Skeletal muscle satellite cell (primary cell): Measurements from ENCODE around the gene PPFIBP1.
A peak's percentile ranks its signal among the peaks of the same experiment; 100 is the strongest.
"Not testable (repeated sequence)": the region's sequence is repeated elsewhere in the genome, so short reads cannot be mapped to it uniquely, and the experiment has no call there.

Experiments
- H3K27me3 ChIP-seq: 2 replicates; pipeline ENCODE4 v1.7.0; 2013; ENCODE audit warnings: low read length; ENCODE audit not compliant: control insufficient read depth, insufficient read depth
- H3K36me3 ChIP-seq: 2 replicates; pipeline ENCODE4 v1.7.0; 2013; ENCODE audit warnings: mild to moderate bottlenecking, control low read depth, low read length; ENCODE audit not compliant: insufficient read depth
- H3K4me1 ChIP-seq: 2 replicates; pipeline ENCODE4 v1.7.0; 2013; ENCODE audit warnings: low read length; ENCODE audit not compliant: control insufficient read depth, insufficient read depth
- H3K4me2 ChIP-seq: 2 replicates; pipeline ENCODE4 v1.7.0; 2013; ENCODE audit warnings: mild to moderate bottlenecking, low read length
- H3K4me3 ChIP-seq: 2 replicates; pipeline ENCODE4 v1.7.0; 2013; ENCODE audit warnings: low read length
- H3K9ac ChIP-seq: 2 replicates; pipeline ENCODE4 v1.7.0; 2013; ENCODE audit warnings: mild to moderate bottlenecking, low read depth, low read length, moderate library complexity
- H3K9me3 ChIP-seq: replicated peaks from 2 replicates; pipeline ENCODE4 v1.7.0; 2013; ENCODE audit warnings: mild to moderate bottlenecking, control low read depth, low read length

PPFIBP1 gene

DNA sequence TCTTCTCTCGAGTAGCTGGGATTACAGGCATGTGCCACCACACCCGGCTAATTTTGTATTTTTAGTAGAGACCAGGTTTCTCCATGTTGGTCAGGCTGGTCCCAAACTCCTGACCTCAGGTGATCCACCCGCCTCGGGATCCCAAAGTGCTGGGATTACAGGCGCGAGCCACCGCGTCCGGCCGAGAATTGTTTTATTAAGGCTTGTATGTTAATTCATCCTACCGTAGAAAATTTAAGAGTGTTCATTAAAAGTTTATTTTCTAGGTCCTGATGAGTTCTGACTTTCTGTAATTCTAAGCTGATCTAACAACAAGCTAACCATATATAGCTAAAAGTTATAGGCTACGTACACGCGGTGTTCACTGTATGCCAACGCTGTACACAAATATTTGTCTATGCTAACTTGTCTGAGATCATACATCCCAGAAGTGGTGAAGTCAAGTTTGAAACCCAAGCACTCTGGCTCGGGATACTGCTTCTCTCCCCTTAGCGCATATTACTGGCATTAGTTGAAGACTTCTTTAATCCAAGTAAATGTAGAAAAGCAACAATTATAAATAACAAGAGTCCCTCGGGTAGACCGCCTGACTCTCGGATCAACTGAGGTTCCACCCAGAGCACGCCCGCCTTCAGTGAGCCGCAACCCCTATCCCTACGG is 186.1 kb downstream of the PPFIBP1 start:
- Histone ChIP-seq H3K4me2 (peak overlapping the region; percentile 90), H3K27me3 (no peaks in the 10 kb centered on the region), H3K4me1 (peaks cover 8% of the 10 kb centered on the region), H3K9ac (peak overlapping the region; percentile 88), H3K4me3 (peak overlapping the region; percentile 92), H3K36me3 (peaks cover 10% of the 10 kb centered on the region), H3K9me3 (no peaks in the 10 kb centered on the region)

DNA sequence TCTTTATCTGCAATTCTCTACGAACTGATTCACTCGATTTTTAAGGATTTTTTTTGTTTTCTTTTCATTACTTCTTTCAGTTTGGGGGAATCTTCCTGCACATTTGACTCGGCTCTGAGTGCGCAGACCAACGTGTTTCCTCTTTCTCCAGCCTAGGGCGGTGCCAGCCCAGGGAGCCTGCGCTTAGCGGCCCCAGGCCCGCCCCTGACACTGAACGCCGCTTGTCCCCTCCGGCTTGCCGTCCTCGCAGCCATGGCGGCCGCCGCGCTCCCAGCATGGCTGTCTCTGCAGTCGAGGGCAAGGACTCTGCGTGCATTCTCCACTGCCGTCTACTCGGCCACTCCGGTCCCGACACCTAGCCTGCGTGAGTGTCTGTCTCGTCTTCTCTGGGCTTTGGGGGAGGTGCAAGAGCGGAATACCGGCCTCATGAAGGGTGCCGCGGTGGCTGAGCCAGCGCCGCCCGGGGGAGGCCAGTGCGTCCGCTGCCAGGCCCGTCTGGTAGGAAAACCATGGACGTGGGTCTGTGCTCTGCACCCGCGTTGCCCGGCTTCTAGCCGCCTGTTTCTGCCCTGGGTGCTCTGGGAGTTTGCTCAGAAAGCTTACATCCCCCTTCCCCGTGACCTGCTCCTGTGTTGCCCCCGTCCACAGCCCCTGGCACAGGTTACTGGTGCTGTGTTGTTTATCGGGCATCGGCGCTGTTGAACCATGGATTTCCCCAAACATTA is 186.7 kb downstream of the PPFIBP1 start, which contains the start of gene MRPS35:
Gene MRPS35 (plus strand): TSS at position 241 of the 725 bp plus-strand sequence. CDS start 12 bp downstream, at position 253.
- Histone ChIP-seq H3K27me3 (no peaks in the 10 kb centered on the region), H3K4me2 (peak within 1 kb of the TSS; percentile 90), H3K36me3 (peaks cover 16% of the 10 kb centered on the region), H3K4me1 (peaks cover 8% of the 10 kb centered on the region), H3K9me3 (no peaks in the 10 kb centered on the region), H3K4me3 (peak within 1 kb of the TSS; percentile 92), H3K9ac (peak within 1 kb of the TSS; percentile 88)

DNA sequence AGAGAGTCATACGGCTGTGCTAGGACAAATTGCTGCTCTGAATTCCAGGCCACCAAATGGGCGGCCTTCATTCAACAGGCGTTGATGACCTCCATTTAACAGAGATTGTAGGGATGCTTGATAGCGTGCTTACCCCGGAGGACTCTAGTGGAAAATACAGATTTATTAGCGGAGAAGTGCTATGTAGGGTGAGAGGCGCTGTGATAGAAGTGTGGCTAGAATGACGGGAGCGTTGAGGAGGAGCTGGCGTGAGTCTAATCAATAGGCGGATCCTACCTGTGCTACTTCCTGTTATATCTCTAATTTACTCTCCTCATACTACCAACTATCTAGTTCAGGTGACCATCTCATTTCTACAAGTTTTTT is 187.3 kb downstream of the PPFIBP1 start:
- peaks cover 8% of the 10 kb centered on the region for H3K4me1 ChIP-seq
- peak overlapping the region; percentile 90 for H3K4me2 ChIP-seq
- H3K9me3 ChIP-seq, result no peaks in the 10 kb centered on the region
- peaks cover 21% of the 10 kb centered on the region for H3K36me3 ChIP-seq
- H3K27me3 ChIP-seq, result no peaks in the 10 kb centered on the region
- H3K9ac ChIP-seq, result peak overlapping the region; percentile 88
- H3K4me3 ChIP-seq, result peak overlapping the region; percentile 92

DNA sequence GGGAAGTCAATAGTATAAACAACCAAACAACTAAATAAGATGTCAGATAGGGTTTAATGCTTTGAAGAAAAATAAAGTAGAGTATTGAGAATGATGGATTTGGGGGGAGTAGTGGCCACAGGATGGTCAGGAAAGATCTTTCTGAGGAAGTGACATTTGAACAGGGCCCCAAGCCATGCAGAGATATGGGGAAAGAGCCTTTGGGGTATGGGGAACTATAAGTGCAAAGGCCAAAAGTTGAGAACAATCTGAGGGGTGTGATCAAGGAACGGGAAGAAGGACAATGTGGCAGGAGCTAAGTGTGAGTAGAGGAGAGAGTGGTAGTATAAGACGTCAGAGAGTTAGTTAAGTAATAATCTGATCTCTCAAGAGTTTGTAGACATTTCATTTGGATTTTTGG is 188.0 kb downstream of the PPFIBP1 start:
- peaks cover 23% of the 10 kb centered on the region for H3K36me3 ChIP-seq
- H3K9ac ChIP-seq, result peak overlapping the region; percentile 88
- H3K4me2 ChIP-seq, result peak overlapping the region; percentile 90
- peak overlapping the region; percentile 92 for H3K4me3 ChIP-seq
- H3K4me1 ChIP-seq, result peaks cover 8% of the 10 kb centered on the region
- H3K27me3 ChIP-seq, result no peaks in the 10 kb centered on the region
- no peaks in the 10 kb centered on the region for H3K9me3 ChIP-seq

DNA sequence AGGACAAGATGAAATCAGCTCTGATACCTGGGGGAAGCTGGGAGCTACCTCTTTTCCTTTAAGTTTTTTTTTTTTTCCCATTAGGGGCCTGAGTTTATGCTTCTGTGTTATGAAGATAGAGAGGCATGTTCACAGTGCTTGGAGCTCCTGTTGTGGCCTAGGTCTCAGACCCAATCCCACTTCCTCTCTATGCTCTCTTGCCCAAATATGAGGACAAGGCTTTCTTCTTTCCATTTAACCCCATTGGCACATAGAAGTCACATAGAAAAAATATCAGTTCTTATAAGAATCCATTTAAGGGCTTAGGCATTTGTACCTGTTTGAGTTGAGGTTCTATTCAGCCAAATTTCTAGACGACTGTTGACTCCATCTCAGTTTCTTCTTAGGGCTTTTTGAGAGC is 199.2 kb downstream of the PPFIBP1 start:
- Histone ChIP-seq H3K4me2 (no peak overlapping the region), H3K9me3 (no peaks in the 10 kb centered on the region), H3K4me1 (no peaks in the 10 kb centered on the region), H3K27me3 (no peaks in the 10 kb centered on the region), H3K36me3 (peaks cover 29% of the 10 kb centered on the region), H3K4me3 (no peak overlapping the region), H3K9ac (no peak overlapping the region)

DNA sequence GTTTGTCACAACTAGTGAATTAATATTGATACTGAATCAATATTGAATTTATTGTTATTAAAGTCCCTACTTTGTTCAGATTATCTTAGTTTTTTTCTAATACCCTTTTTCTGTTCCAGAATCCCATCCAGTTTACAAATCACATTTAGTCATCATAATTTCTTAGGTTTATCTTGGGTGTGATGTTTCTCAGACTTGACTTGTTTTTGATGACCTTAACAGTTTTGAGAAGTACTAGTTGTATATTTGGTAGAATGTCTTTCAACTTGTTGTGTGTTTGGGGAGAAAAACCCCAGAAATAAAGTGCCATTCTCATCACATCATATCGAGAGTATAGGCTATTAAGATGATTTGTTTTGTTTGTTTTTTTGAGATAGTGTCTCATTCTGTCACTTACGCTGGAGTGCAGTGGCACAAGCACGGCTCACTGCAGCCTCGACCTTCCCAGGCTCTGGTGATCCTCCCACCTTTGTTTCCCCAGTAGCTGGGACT is 206.1 kb downstream of the PPFIBP1 start:
- Histone ChIP-seq H3K27me3 (no peaks in the 10 kb centered on the region), H3K36me3 (peaks cover 28% of the 10 kb centered on the region), H3K4me3 (no peak overlapping the region), H3K4me2 (no peak overlapping the region), H3K9ac (no peak overlapping the region), H3K9me3 (no peaks in the 10 kb centered on the region), H3K4me1 (no peaks in the 10 kb centered on the region)

DNA sequence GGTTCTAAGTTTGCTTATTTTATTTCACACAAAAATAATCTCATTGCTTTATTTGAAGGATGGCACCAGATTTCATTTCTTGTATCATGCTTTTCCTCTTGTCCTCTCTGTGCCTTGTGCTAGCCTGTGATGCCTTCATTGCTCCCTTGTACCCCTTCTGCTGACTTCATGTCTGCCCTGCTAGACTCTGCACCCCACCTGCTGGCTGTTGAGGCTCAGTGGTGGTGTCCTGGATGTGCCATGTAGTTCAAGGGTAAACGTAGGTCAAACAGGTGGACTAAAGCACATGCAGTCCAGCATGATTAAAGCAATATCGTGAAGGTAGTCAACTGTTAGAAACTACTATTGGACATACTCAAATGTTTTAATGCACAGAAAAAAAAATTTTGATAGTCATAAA is 208.3 kb downstream of the PPFIBP1 start:
- Histone ChIP-seq H3K4me1 (no peaks in the 10 kb centered on the region), H3K4me3 (no peak overlapping the region), H3K36me3 (peaks cover 28% of the 10 kb centered on the region), H3K9me3 (no peaks in the 10 kb centered on the region), H3K4me2 (no peak overlapping the region), H3K27me3 (no peaks in the 10 kb centered on the region), H3K9ac (no peak overlapping the region)

DNA sequence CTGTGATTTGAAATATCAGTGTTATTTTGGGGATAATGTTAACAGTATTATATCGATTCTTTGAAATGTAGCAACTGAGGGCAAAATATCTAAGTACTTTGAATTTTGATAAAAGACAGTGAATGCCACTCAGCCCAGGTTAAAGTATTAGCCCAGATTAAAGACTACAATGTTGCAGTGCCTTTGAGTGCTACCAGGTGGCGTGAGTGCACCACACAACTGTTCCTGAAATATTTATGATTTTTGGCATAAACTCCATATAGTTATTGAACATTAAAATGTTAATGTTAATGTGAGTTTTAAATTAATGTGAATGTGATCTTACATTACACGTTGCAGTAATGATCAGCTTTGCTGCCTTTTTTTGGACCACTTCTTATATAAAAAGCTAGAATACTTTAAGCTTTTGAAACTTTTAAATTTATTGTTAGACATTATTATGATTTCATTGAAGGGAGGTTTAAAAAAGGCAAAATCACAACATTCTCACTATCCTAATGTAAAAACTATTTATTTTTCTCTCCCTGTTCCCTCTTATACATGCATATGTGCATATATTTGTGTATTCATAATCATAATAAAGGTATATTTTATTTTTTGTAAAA is 209.1 kb downstream of the PPFIBP1 start:
- no peaks in the 10 kb centered on the region for H3K4me1 ChIP-seq
- peaks cover 36% of the 10 kb centered on the region for H3K36me3 ChIP-seq
- H3K9ac ChIP-seq, result no peak overlapping the region
- H3K4me2 ChIP-seq, result no peak overlapping the region
- no peaks in the 10 kb centered on the region for H3K27me3 ChIP-seq
- H3K9me3 ChIP-seq, result no peaks in the 10 kb centered on the region
- H3K4me3 ChIP-seq, result no peak overlapping the region

DNA sequence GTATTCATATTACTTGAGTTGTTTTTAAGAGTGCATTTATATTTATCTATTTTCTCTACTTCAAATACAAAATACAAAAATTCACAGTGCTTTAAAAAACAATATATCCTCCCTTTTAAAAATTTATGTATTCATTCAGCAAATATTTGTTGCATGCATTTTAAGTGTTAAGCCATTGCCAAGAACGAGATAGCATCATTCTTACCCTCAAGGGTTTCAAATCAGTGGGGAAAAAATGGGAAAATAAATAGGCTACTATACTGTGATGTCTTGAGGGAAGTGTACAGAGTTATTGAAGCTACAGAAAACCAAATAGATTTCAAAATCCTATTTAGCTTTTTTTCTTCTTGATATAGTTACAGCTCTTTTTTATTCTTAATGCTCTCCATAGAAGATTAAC is 209.8 kb downstream of the PPFIBP1 start:
- H3K4me1 ChIP-seq, result no peaks in the 10 kb centered on the region
- peaks cover 35% of the 10 kb centered on the region for H3K36me3 ChIP-seq
- no peak overlapping the region for H3K4me3 ChIP-seq
- H3K4me2 ChIP-seq, result no peak overlapping the region
- H3K9ac ChIP-seq, result no peak overlapping the region
- H3K9me3 ChIP-seq, result no peaks in the 10 kb centered on the region
- H3K27me3 ChIP-seq, result no peaks in the 10 kb centered on the region

DNA sequence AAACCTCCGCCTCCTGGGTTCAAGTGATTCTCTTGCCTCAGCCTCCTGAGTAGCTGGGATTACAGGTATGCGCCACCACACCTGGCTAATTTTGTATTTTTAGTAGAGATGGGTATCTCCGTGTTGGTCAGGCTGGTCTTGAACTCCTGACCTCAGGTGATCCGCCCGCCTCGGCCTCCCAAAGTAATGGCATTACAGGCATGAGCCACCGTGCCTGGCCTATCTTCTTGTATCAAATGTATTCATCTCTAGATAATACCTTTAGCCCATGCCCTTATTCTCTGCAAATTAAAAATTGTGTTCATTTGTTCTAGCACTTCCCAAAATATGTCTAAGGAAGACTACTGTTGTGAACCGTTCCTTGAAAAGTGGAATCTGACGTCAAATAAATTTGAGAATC is 210.3 kb downstream of the PPFIBP1 start:
- not testable (repeated sequence) for H3K9ac ChIP-seq, H3K4me2 ChIP-seq, H3K9me3 ChIP-seq, H3K27me3 ChIP-seq, H3K4me3 ChIP-seq, H3K4me1 ChIP-seq
- peaks cover 35% of the 10 kb centered on the region for H3K36me3 ChIP-seq

DNA sequence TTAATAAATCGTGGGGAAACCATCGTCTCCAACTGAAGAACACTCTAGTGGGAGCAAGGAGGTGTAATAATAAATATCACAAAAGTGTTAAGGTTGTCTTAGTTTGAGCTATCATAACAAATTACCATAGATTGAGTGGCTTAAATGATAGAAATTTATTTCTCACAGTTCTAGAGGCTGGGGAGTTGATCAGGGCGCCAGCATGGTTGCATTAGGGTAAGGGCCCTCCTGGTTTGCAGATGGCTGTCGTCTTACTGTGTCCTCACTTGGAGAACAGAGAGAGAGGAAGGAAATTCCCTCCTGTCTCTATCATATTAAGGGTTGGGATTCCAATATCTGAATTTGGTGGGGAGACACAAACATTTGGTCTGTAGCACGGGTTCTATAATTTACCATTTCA is 219.6 kb downstream of the PPFIBP1 start:
- H3K27me3 ChIP-seq, result no peaks in the 10 kb centered on the region

More for the DNA sequence above, 219.6 kb downstream of the PPFIBP1 start:
- Histone ChIP-seq H3K36me3 (peaks cover 19% of the 10 kb centered on the region), H3K9me3 (no peaks in the 10 kb centered on the region), H3K4me1 (peaks cover 26% of the 10 kb centered on the region), H3K4me2 (no peak overlapping the region), H3K4me3 (no peak overlapping the region), H3K9ac (no peak overlapping the region)
